ENCODE results near the gene KCNT2.
A peak's percentile ranks its signal among the peaks of the same experiment; 100 is the strongest.
"Not testable (repeated sequence)": the region's sequence is repeated elsewhere in the genome, so short reads cannot be mapped to it uniquely, and the experiment has no call there.

The KCNT2 gene

DNA sequence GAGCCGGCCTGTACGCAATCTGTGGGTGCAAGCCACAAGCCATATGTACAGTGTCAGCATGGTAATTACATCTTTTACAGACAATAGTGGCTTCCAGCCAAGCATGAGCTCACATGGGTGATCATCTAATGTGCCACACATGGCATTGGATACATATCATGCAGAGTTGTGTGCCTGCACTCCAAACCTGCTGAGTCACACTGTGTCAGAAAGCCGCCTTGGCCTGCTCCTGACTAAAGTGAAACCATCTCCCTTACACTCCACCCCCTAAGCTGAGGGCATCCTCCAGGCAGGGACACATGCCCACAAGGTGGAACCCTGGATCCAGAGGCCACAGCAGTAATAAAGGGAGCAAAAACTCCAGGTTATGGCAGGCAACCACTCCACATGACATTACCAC, 72.5 kb downstream of the KCNT2 start:
- peak; percentile 62 for DNase-seq (ENCODE audit: low read depth)
- H3K4me3 ChIP-seq (ENCODE audit: control insufficient read depth, low read depth, low read length), result no peak overlapping the region
- TF ChIP-seq, protein P1, sequence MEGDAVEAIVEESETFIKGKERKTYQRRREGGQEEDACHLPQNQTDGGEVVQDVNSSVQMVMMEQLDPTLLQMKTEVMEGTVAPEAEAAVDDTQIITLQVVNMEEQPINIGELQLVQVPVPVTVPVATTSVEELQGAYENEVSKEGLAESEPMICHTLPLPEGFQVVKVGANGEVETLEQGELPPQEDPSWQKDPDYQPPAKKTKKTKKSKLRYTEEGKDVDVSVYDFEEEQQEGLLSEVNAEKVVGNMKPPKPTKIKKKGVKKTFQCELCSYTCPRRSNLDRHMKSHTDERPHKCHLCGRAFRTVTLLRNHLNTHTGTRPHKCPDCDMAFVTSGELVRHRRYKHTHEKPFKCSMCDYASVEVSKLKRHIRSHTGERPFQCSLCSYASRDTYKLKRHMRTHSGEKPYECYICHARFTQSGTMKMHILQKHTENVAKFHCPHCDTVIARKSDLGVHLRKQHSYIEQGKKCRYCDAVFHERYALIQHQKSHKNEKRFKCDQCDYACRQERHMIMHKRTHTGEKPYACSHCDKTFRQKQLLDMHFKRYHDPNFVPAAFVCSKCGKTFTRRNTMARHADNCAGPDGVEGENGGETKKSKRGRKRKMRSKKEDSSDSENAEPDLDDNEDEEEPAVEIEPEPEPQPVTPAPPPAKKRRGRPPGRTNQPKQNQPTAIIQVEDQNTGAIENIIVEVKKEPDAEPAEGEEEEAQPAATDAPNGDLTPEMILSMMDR (conservative IDR thresholded peaks at IDR 0.05; ENCODE audit: control insufficient read depth, insufficient read depth, low read depth, low read length), result no peak

DNA sequence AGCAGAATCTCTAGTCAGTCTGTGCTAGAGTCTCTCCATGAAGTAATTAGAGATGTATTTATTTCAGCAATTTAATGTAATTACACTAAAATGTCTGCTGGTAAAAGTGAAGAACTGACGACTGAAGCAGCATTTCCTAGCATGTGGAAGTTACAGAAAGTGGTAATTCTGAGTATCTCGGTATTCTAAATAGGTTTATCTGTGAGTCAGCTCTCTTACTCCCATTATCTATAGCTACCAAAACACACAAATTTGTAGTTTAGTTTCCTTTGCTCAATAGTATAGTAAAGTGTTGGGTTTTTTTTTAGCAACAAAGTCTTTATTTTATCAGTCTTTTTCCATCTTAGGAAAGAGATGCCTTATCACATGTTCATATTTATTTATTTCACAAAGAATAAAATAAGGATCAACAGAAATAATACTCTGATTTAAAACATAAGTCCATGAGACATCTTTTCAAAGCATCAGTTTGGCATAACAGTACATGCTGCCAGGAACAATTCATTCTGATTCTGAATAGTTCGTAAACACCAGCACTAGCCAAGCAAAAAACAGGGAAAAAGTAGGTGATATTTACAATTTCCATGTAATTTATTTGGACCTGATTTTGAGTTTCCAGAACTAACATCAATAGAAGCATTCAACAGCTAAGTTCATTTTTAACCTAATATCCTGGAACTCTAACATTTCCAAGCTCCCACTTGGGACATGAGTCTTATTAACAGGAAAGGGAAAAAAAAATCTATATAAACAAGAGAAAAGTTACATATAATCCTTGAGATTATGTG, 76.3 kb downstream of the KCNT2 start:
- TF ChIP-seq, protein P1 (conservative IDR thresholded peaks at IDR 0.05; ENCODE audit: control insufficient read depth, insufficient read depth, low read depth, low read length), result no peak
- no peak for DNase-seq (ENCODE audit: low read depth)
- H3K4me3 ChIP-seq (ENCODE audit: control insufficient read depth, low read depth, low read length), result no peak overlapping the region

DNA sequence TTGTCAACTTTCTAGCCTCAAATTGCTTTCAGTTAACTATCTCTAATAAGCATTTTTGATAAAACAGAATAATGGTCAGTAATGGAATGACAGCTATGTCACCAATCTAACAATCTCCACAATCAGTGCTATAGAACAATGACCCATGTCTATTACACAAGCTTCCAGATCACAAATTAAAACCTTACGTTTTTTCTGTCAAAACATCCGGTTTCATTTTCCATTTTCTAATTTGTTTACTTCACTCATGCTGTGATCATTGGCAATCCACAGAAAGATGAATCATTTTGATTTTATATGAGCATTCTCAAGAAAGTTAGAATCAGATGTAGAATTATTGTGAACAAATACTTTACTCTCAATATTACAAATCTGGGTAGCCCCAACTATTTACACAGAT, 80.3 kb downstream of the KCNT2 start:
- DNase-seq (ENCODE audit: low read depth), result peak; percentile 54
- TF ChIP-seq, protein P1 (conservative IDR thresholded peaks at IDR 0.05; ENCODE audit: control insufficient read depth, insufficient read depth, low read depth, low read length), result no peak
- H3K4me3 ChIP-seq (ENCODE audit: control insufficient read depth, low read depth, low read length), result no peak overlapping the region

DNA sequence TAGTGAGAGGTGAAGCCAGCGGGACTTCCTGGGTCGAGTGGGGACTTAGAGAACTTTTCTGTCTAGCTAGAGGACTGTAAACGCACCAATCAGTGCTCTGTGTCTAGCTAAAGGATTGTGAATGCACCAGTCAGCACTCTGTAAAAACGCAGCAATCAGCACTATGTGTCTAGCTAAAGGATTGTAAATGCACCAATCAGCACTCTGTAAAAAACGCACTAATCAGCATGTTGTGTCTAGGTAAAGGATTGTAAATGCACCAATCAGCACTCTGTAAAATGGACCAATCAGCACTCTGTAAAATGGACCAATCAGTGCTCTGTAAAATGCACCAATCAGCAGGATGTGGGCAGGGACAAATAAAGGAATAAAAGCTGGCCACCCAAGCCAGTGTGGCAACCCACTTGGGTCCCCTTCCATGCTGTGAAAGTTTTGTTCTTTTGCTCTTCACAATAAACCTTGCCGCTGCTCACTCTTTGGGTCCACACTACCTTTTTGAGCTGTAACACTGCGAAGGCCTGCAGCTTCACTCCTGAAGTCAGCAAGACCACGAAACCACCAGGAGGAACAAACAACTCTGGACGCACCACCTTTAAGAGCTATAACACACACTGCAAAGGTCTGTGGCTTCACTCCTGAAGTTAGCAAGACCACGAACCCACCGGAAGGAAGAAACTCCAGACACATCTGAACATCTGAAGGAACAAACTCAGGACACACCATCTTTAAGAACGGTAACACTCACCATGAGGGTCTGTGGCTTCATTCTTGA, 85.5 kb downstream of the KCNT2 start:
- not testable (repeated sequence) for H3K4me3 ChIP-seq (ENCODE audit: control insufficient read depth, low read depth, low read length); DNase-seq (ENCODE audit: low read depth)

DNA sequence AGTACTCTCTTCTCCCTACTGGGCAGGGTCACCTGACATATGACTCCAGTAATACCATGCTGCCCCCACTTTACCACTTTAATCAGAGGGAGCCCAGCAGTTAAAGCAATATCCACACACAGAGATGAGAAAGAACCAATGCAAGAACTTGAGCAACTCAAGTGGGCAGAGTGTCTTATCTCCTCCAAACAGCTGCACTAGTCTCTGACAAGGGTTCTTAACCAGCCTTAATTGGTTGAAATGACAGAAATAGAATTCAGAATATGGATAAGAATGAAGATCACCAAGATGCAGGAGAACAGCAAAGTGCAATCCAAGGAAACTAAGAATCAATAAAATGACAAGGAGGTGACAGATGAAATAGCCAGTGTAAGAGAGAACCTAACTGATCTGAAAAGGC, 91.0 kb downstream of the KCNT2 start:
- TF ChIP-seq, protein P1 (conservative IDR thresholded peaks at IDR 0.05; ENCODE audit: control insufficient read depth, insufficient read depth, low read depth, low read length), result no peak
- DNase-seq (ENCODE audit: low read depth), result no peak
- H3K4me3 ChIP-seq (ENCODE audit: control insufficient read depth, low read depth, low read length), result no peak overlapping the region

DNA sequence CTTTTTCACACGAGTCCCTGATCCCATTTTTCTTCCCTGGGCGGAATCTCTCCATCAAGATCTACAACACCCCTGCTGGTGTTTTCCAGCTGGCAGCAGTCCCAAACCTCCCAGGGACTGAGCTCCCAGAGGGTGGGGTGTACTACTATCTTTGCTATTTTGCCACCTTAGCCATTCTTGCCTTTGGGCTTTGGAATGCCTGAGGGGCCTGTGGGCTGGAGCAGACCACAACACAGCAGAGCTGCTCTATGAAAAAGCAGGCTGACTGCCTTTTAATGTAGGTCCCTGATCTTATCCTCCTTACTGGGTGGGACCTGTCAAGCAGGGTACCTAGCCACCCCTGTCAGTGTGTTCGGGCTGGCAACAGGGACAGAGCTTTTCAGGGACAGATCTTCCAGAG, 91.9 kb downstream of the KCNT2 start:
- DNase-seq (ENCODE audit: low read depth), result no peak
- TF ChIP-seq, protein P1 (conservative IDR thresholded peaks at IDR 0.05; ENCODE audit: control insufficient read depth, insufficient read depth, low read depth, low read length), result no peak
- H3K4me3 ChIP-seq (ENCODE audit: control insufficient read depth, low read depth, low read length), result no peak overlapping the region

DNA sequence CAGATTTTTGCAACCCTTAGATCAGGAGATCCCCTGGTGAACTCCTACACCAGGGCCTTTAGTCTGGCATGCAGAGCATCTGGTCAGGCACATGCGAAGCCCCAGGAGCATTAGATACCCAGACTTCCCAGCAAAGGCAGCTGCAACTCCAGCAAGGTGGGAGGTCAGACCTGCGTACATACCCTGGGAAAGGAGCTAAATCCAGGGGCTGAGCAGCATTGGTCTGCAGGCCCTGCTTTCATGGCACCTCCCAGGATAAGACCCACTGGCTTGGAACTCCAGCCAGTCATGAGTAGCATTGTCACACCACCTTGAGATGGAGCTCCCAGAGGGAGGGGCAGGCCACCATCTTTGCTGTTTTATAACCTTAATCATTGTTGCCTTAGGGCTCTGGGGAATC, 92.3 kb downstream of the KCNT2 start:
- no peak for DNase-seq (ENCODE audit: low read depth)
- TF ChIP-seq, protein P1 (conservative IDR thresholded peaks at IDR 0.05; ENCODE audit: control insufficient read depth, insufficient read depth, low read depth, low read length), result no peak
- no peak overlapping the region for H3K4me3 ChIP-seq (ENCODE audit: control insufficient read depth, low read depth, low read length)
